ENCODE data around the gene NDNF. TPM values are rescaled to one million over a fixed set of nuclear protein-coding genes. Genes with fewer than 3 reads are reported as not detected.

Gene NDNF
- under 1 TPM in 1 of 2 donors, not detected in 1; 0.47 TPM for total RNA-seq

GRCh38 chr4:121072224-121073003 lies at the start of gene NDNF:
Gene NDNF, minus strand, starts transcription at chr4:121072535. Its CDS starts 26,698 bp downstream, at chr4:121045837.
- ATAC-seq (peak; percentile 79 to 88), DNase-seq (ENCODE audit: low spot score in 2 of 2) (peak; percentile 40 to 68)
- no peaks in the 10 kb centered on the region for H3K36me3 Mint-ChIP-seq
- no peak within 1 kb of the TSS for H3K27ac Mint-ChIP-seq
- no peaks in the 10 kb centered on the region for H3K9me3 Mint-ChIP-seq

GRCh38 chr4:121119715-121120114 lies 47.4 kb upstream of the NDNF start:
- no peak overlapping the region for H3K27ac Mint-ChIP-seq
- H3K9me3 Mint-ChIP-seq = no peaks in the 10 kb centered on the region
- ATAC-seq (no peak), DNase-seq (ENCODE audit: low spot score in 2 of 2) (no peak)
- no peaks in the 10 kb centered on the region for H3K36me3 Mint-ChIP-seq

DNA sequence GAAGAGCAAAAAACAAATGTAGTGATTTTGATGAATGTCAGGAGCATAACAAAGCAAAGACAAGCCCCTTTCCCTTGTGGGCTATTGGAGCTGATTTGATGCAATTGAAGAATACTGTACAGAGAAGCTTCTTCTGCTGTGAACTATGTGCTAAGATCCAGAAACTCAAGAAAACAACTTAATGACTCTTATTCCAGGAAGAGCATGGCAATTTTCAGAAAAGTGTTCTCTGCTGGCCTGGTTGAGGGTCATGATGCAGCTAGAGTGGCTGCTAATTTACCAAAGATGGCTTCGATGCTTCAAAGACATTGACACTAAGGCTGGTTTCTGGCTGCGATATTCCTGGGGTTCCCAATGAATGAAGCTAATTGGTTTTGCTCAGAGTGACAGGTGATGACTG lies 46.0 kb upstream of the NDNF start:
- DNase-seq (ENCODE audit: low spot score in 2 of 2) (no peak), ATAC-seq (no peak)
- Mint-ChIP-seq H3K36me3 (no peaks in the 10 kb centered on the region), H3K27ac (no peak overlapping the region), H3K9me3 (no peaks in the 10 kb centered on the region)

DNA sequence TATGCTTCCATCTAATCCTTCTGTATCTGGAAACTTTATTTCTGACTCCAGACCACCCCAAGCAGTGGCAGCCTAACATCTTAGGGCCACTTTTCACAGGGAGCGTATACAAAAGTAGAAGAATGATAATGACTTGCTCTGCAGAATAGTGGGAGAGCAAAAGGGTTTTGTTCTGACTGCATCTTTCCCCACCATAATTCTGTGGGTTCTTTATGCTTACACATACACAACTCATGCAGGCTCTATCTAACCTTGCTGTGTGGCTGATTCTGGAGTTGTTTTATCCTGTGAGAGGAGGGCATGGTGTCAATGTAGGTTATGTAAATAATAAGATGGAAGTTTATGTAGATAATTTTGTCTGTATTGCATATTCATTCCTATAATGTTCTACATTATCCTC lies 42.4 kb upstream of the NDNF start:
- Mint-ChIP-seq H3K9me3 (no peaks in the 10 kb centered on the region), H3K27ac (no peak overlapping the region), H3K36me3 (no peaks in the 10 kb centered on the region)
- ATAC-seq = peak; percentile 43 to 88
- no peak for DNase-seq (ENCODE audit: low spot score in 2 of 2)

DNA sequence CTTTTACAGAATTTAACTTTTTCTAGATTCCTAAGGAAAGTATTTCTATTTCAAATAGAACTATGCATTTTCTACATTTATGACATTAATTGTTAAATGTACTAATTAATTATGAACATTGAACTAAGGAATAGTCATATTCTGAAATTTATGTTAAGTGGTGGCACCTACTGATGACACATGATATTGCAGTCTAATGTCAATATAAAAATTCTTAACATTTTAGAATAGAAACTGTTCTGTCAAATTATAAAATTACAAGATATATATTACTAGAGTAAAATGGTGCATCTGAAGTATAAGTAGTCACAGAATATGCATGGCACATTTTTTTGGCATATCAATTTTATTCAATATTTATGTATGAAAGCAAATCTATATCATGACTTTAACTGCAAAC lies 40.2 kb upstream of the NDNF start:
- no peaks in the 10 kb centered on the region for H3K36me3 Mint-ChIP-seq

GRCh38 chr4:121108557-121108956 lies 36.2 kb upstream of the NDNF start:
- peaks cover 0 to 8% of the 10 kb centered on the region in 2 donors for H3K36me3 Mint-ChIP-seq
- no peak for ATAC-seq
- DNase-seq (ENCODE audit: low spot score in 2 of 2) = no peak
- H3K9me3 Mint-ChIP-seq = peaks cover 0 to 4% of the 10 kb centered on the region in 2 donors
- H3K27ac Mint-ChIP-seq = no peak overlapping the region

More for the DNA sequence above, 40.2 kb upstream of the NDNF start:
- Mint-ChIP-seq H3K27ac (no peak overlapping the region), H3K9me3 (no peaks in the 10 kb centered on the region)
- ATAC-seq (no peak), DNase-seq (ENCODE audit: low spot score in 2 of 2) (no peak)

DNA sequence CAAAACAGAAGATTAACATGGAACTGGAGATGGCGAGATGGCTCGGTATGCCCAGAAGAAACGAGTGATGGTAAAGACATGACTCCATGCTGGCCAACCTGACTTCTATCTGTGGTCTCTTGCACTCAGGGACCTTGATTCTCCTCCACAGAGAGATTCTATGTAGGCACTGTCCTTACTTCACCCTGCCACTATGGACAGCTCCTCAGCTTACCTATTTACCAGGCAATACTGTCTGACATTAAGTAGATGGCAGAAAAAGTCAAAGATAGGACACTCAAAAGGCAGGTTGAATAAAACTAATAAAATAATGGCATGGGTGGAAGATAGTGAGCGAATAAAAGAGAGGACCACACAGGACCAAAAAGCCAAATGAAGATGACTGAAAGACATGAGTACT lies 35.2 kb upstream of the NDNF start:
- no peak for DNase-seq (ENCODE audit: low spot score in 2 of 2)
- no peak for ATAC-seq
- H3K36me3 Mint-ChIP-seq = peaks cover 0 to 8% of the 10 kb centered on the region in 2 donors
- no peak overlapping the region for H3K27ac Mint-ChIP-seq
- H3K9me3 Mint-ChIP-seq = peaks cover 0 to 4% of the 10 kb centered on the region in 2 donors

GRCh38 chr4:121100093-121100775 lies 27.9 kb upstream of the NDNF start:
- no peaks in the 10 kb centered on the region for H3K36me3 Mint-ChIP-seq
- no peak overlapping the region for H3K27ac Mint-ChIP-seq
- DNase-seq (ENCODE audit: low spot score in 2 of 2) (no peak), ATAC-seq (no peak)
- no peaks in the 10 kb centered on the region for H3K9me3 Mint-ChIP-seq

DNA sequence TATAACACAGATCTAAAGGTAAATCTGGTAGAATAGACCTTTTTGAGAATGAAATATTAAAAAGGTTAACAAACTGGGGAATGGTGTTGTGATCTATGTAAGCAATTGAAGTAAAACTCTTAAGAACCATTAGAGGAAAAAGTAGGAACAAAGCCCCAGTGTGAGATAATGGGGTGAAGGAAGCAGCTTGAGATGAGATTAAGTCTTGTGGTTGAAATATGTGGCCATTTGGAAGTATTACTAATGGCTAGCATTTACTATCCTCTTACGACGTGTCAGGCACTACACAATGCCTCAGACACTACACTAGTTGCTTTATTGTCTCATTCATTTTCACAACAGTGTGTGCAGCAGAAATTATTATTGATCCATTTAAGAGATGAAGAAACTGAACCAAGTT lies 25.9 kb upstream of the NDNF start:
- DNase-seq (ENCODE audit: low spot score in 2 of 2) (no peak), ATAC-seq (no peak)
- Mint-ChIP-seq H3K36me3 (no peaks in the 10 kb centered on the region), H3K9me3 (no peaks in the 10 kb centered on the region), H3K27ac (no peak overlapping the region)

DNA sequence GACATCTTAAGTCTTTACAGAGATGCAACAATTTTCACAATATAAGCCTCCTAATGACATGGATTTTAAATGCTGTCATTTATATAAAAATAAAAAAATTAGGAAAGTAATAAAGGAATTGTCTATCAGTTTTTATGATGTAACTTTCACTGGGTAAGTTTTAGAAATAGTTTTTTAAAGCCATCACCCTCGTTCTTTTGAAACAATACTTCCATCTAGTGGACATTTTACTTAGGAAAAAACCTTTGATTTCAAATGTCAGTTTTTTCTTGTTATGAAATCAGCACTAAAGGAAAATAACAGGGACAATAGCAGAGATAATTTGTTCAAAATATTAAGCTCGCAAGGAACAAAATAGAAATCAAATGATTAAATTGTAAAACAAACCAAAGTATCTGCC lies 24.3 kb upstream of the NDNF start:
- no peaks in the 10 kb centered on the region for H3K36me3 Mint-ChIP-seq
- no peak for DNase-seq (ENCODE audit: low spot score in 2 of 2)
- ATAC-seq = no peak
- no peak overlapping the region for H3K27ac Mint-ChIP-seq
- no peaks in the 10 kb centered on the region for H3K9me3 Mint-ChIP-seq

- ATAC-seq = no peak
- no peak overlapping the region for H3K27ac Mint-ChIP-seq
- H3K9me3 Mint-ChIP-seq = no peaks in the 10 kb centered on the region
- no peak for DNase-seq (ENCODE audit: low spot score in 2 of 2)
- no peaks in the 10 kb centered on the region for H3K36me3 Mint-ChIP-seq
These were observed 23.9 kb upstream of the NDNF start for GRCh38 chr4:121096191-121096590.

GRCh38 chr4:121094297-121094966 lies 22.1 kb upstream of the NDNF start:
- Mint-ChIP-seq H3K36me3 (no peaks in the 10 kb centered on the region), H3K9me3 (no peaks in the 10 kb centered on the region), H3K27ac (no peak overlapping the region)
- DNase-seq (ENCODE audit: low spot score in 2 of 2) = no peak
- no peak for ATAC-seq

- DNase-seq (ENCODE audit: low spot score in 2 of 2) = no peak
- Mint-ChIP-seq H3K9me3 (no peaks in the 10 kb centered on the region), H3K27ac (no peak overlapping the region), H3K36me3 (no peaks in the 10 kb centered on the region)
- ATAC-seq = no peak
These were observed 20.9 kb upstream of the NDNF start for GRCh38 chr4:121093261-121093660.

DNA sequence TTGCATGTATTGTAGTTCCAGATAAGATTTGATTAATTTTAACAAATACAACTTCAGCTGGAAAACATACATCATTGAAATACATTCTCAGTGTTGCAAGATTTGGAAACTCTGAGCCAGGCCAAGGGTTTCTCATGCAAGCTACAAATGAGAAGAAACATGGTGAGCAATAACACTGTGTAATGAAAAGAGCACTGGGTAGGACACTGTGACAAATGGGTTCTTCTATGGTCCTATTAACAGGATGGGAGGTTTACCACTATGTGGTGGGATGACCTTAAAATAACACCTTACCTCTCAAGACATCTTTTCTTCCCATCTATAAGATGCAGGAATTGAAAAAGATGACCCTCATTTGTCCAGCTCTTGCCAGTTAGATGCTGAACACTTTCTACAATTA lies 19.6 kb upstream of the NDNF start:
- ATAC-seq = no peak
- H3K27ac Mint-ChIP-seq = no peak overlapping the region
- no peaks in the 10 kb centered on the region for H3K36me3 Mint-ChIP-seq
- DNase-seq (ENCODE audit: low spot score in 2 of 2) = no peak
- no peaks in the 10 kb centered on the region for H3K9me3 Mint-ChIP-seq

GRCh38 chr4:121088867-121089266 lies 16.5 kb upstream of the NDNF start:
- ATAC-seq = no peak
- no peaks in the 10 kb centered on the region for H3K9me3 Mint-ChIP-seq

DNA sequence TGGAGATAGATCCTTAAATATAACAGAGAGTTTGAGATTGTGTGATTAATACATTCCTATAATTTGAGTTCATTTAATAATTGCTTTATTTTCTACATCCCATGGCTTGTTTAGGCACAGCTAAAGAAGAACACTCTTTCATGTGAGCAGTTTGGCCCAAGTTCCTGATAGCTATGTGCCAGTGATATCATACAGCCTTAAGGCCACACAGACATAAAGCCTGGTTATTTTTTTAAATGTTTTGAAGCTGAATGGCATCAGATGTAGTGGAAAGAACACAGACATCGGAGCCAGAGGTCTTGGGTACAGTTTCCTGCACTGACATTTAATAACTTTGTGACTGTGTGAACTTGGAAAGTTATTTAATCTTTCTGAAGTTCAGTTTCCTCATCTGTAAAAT lies 7.0 kb upstream of the NDNF start:
- no peak for ATAC-seq
- Mint-ChIP-seq H3K27ac (no peak overlapping the region), H3K9me3 (no peaks in the 10 kb centered on the region), H3K36me3 (peaks cover 0 to 9% of the 10 kb centered on the region in 2 donors)
- DNase-seq (ENCODE audit: low spot score in 2 of 2) = no peak

More at GRCh38 chr4:121088867-121089266, 16.5 kb upstream of the NDNF start:
- Mint-ChIP-seq H3K36me3 (no peaks in the 10 kb centered on the region), H3K27ac (no peak overlapping the region)
- DNase-seq (ENCODE audit: low spot score in 2 of 2) = no peak

- DNase-seq (ENCODE audit: low spot score in 2 of 2) (no peak), ATAC-seq (no peak)
- no peaks in the 10 kb centered on the region for H3K9me3 Mint-ChIP-seq
- H3K36me3 Mint-ChIP-seq = peaks cover 0 to 9% of the 10 kb centered on the region in 2 donors
- H3K27ac Mint-ChIP-seq = no peak overlapping the region
These were observed 5.2 kb upstream of the NDNF start for GRCh38 chr4:121077496-121077895.

Data from activated naive CD4-positive, alpha-beta T cell treated with anti-CD3 and anti-CD28 coated beads, Interleukin-2, amount 50 U/mL, for 72 hours (primary cell).